HEK293 (cell line): Measurements from ENCODE around the gene SENP7.

ENCODE experiments used
- KLF16 ChIP-seq: fragments of 450-650 bp; formaldehyde crosslinking; IDR thresholded peaks from 2 replicates; pipeline ENCODE4 v1.5.1; 2017; ENCODE audit warnings: missing biosample characterization, missing genetic modification characterization
- ZNF174 ChIP-seq: fragments of 450-650 bp; formaldehyde crosslinking; IDR thresholded peaks from 2 replicates; pipeline ENCODE4 v1.5.0; 2017; ENCODE audit warnings: missing biosample characterization, mild to moderate bottlenecking, missing genetic modification characterization
- ZNF366 ChIP-seq: fragments of 450-650 bp; formaldehyde crosslinking; conservative IDR thresholded peaks from 2 replicates; pipeline ENCODE4 v1.5.1; 2016; ENCODE audit warnings: missing biosample characterization, missing genetic modification characterization
- ZNF677 ChIP-seq: fragments of 450-650 bp; IDR thresholded peaks from 2 replicates; pipeline ENCODE4 v1.5.0; 2018; ENCODE audit warnings: missing biosample characterization, mild to moderate bottlenecking, missing genetic modification characterization, moderate library complexity
- ZNF776 ChIP-seq: fragments of 450-650 bp; formaldehyde crosslinking; IDR thresholded peaks from 2 replicates; pipeline ENCODE4 v1.5.0; 2017; ENCODE audit warnings: missing biosample characterization, missing genetic modification characterization, borderline replicate concordance
- TF ChIP-seq, protein P1 (sequence below): fragments of 450-650 bp; formaldehyde crosslinking; IDR thresholded peaks from 2 replicates; pipeline ENCODE4 v1.5.1; 2016; ENCODE audit warnings: missing biosample characterization, missing genetic modification characterization
- TF ChIP-seq, protein P2 (sequence below): fragments of 450-650 bp; formaldehyde crosslinking; IDR thresholded peaks from 2 replicates; pipeline ENCODE4 v1.5.1; 2016; ENCODE audit warnings: missing biosample characterization, missing genetic modification characterization

- TF ChIP-seq, protein P1, sequence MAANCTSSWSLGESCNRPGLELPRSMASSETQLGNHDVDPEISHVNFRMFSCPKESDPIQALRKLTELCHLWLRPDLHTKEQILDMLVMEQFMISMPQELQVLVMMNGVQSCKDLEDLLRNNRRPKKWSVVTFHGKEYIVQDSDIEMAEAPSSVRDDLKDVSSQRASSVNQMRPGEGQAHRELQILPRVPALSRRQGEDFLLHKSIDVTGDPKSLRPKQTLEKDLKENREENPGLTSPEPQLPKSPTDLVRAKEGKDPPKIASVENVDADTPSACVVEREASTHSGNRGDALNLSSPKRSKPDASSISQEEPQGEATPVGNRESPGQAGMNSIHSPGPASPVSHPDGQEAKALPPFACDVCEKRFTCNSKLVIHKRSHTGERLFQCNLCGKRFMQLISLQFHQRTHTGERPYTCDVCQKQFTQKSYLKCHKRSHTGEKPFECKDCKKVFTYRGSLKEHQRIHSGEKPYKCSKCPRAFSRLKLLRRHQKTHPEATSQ (tag by site-specific recombination) = no peak
- TF ChIP-seq, protein P2, sequence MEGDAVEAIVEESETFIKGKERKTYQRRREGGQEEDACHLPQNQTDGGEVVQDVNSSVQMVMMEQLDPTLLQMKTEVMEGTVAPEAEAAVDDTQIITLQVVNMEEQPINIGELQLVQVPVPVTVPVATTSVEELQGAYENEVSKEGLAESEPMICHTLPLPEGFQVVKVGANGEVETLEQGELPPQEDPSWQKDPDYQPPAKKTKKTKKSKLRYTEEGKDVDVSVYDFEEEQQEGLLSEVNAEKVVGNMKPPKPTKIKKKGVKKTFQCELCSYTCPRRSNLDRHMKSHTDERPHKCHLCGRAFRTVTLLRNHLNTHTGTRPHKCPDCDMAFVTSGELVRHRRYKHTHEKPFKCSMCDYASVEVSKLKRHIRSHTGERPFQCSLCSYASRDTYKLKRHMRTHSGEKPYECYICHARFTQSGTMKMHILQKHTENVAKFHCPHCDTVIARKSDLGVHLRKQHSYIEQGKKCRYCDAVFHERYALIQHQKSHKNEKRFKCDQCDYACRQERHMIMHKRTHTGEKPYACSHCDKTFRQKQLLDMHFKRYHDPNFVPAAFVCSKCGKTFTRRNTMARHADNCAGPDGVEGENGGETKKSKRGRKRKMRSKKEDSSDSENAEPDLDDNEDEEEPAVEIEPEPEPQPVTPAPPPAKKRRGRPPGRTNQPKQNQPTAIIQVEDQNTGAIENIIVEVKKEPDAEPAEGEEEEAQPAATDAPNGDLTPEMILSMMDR (tag by site-specific recombination) = no peak
- TF ChIP-seq ZNF776 (tag by site-specific recombination) = no peak
- no peak for TF ChIP-seq ZNF366 (tag by site-specific recombination)
- TF ChIP-seq ZNF677 = no peak
- no peak for TF ChIP-seq ZNF174
- TF ChIP-seq KLF16 (tag by site-specific recombination) = no peak
Measured at GRCh38 chr3:101311676-101312075, 201.3 kb downstream of the SENP7 start.
